ENCODE data around the gene IRAK2. TPM values are rescaled to one million over a fixed set of nuclear protein-coding genes. Genes with fewer than 3 reads are reported as not detected.

The IRAK2 gene
- polyA plus RNA-seq, 2 of the 4 experiments (the other 2 are of a cell fraction) = 7.9 to 12.5 TPM

- Histone ChIP-seq H3K4me3 (no peak overlapping the region), H3K4me2 (no peak overlapping the region), H3K27ac (peak overlapping the region in 1 of 2 experiments; percentile 27; a peak in 2 of 6 replicates), H3K4me1 (peaks cover 42% of the 10 kb centered on the region), H3K9me3 (no peaks in the 10 kb centered on the region)
- CTCF ChIA-PET = interaction anchor here (0.8 kb wide), 1 partner anchor 38 kb away, joined by 3 read pairs; no protein-coding TSS in a partner anchor
- WGBS (ENCODE audit: missing lambda C conversion rate) = 90% methylated on average over 2 of the region's 2 CpGs
- POLR2A ChIA-PET = no interaction called here
- TF ChIP-seq EHF (CRISPR knock-in tag; IDR thresholded peaks at IDR 0.05) (no peak), NPAS2 (CRISPR knock-in tag; IDR thresholded peaks at IDR 0.05; ENCODE audit: borderline replicate concordance) (no peak), POLR2A (IDR thresholded peaks at IDR 0.05; ENCODE audit: low read length) (no peak), CEBPB (IDR thresholded peaks at IDR 0.05) (no peak), CBX8 (IDR thresholded peaks at IDR 0.05) (no peak)
- FAIRE-seq = no peak
- no peak for DNase-seq (ENCODE audit: low read depth in 1 of 2, low spot score in 1 of 2)
- no peak for ATAC-seq
Measured at GRCh38 chr3:10187944-10188343, 23.2 kb downstream of the IRAK2 start.

- ChIA-PET CTCF (interaction anchor here (0.6 to 3.7 kb wide), 6 partner anchors 11 to 37 kb away, joined by 3 to 24 read pairs (median 6); partner anchors contain the start of gene IRAK2), POLR2A (interaction anchor here (0.7 kb wide), 1 partner anchor 15 kb away, joined by 4 read pairs; no protein-coding TSS in a partner anchor)
- H3K4me2 ChIP-seq = peak overlapping the region; percentile 52
- H3K4me1 ChIP-seq = peaks cover 53% of the 10 kb centered on the region
- no peak for FAIRE-seq
- 85% methylated on average over 11 of the region's 11 CpGs for WGBS (ENCODE audit: missing lambda C conversion rate)
- TF ChIP-seq RARB (CRISPR knock-in tag; IDR thresholded peaks at IDR 0.05) (no peak), ZSCAN20 (CRISPR knock-in tag; IDR thresholded peaks at IDR 0.05) (no peak), CEBPB (IDR thresholded peaks at IDR 0.05) (no peak), EP300 (IDR thresholded peaks at IDR 0.05) (no peak), CBX2 (IDR thresholded peaks at IDR 0.05; ENCODE audit: borderline replicate concordance, low read depth) (no peak), ELK1 (IDR thresholded peaks at IDR 0.05; ENCODE audit: low read depth, low read length) (no peak), FOSB (CRISPR knock-in tag; IDR thresholded peaks at IDR 0.05) (no peak), HDAC2 (IDR thresholded peaks at IDR 0.05) (no peak), RCOR1 (IDR thresholded peaks at IDR 0.05; ENCODE audit: low read depth, low read length) (no peak), CBX8 (IDR thresholded peaks at IDR 0.05) (no peak), USF2 (IDR thresholded peaks at IDR 0.05) (no peak), TFCP2L1 (CRISPR knock-in tag; IDR thresholded peaks at IDR 0.05) (no peak), MYC (IDR thresholded peaks at IDR 0.05; ENCODE audit: borderline replicate concordance, low read length) (no peak), MAZ (IDR thresholded peaks at IDR 0.05; ENCODE audit: borderline replicate concordance, low read depth, low read length) (no peak), ZC3H11A (IDR thresholded peaks at IDR 0.05) (no peak), EHMT2 (IDR thresholded peaks at IDR 0.05; ENCODE audit: low read depth) (no peak), NR3C1 (IDR thresholded peaks at IDR 0.05) (no peak), GATA3 (IDR thresholded peaks at IDR 0.05; ENCODE audit: borderline replicate concordance) (no peak)
- H3K4me3 ChIP-seq = no peak overlapping the region
- no peak for DNase-seq (ENCODE audit: low read depth in 1 of 2, low spot score in 1 of 2)
- peak overlapping the region; percentile 60 to 88 for H3K27ac ChIP-seq
- no peak for ATAC-seq
- H3K9me3 ChIP-seq = no peaks in the 10 kb centered on the region
Measured at GRCh38 chr3:10188804-10189556, 24.3 kb downstream of the IRAK2 start.

GRCh38 chr3:10189557-10190354 is 25.0 kb downstream of the IRAK2 start:
- WGBS (ENCODE audit: missing lambda C conversion rate) = 50% methylated on average over 7 of the region's 7 CpGs
- ATAC-seq (peak in 1 of 2 experiments; percentile 8; a peak in 1 of 6 replicates), FAIRE-seq (no peak), DNase-seq (ENCODE audit: low read depth in 1 of 2, low spot score in 1 of 2) (peak; percentile 36 to 44)
- H3K4me1 ChIP-seq = peaks cover 60% of the 10 kb centered on the region
- H3K27ac ChIP-seq = peak overlapping the region; percentile 60 to 88
- CTCF ChIA-PET = interaction anchor here (0.6 to 3.9 kb wide), 8 partner anchors 11 to 74 kb away, joined by 3 to 24 read pairs (median 7); partner anchors contain the start of gene IRAK2
- H3K4me3 ChIP-seq = no peak overlapping the region
- H3K4me2 ChIP-seq = peak overlapping the region; percentile 52
- H3K9me3 ChIP-seq = no peaks in the 10 kb centered on the region
- POLR2A ChIA-PET = interaction anchor here (0.7 kb wide), 1 partner anchor 15 kb away, joined by 4 read pairs; no protein-coding TSS in a partner anchor
- TF ChIP-seq HEYL (CRISPR knock-in tag; IDR thresholded peaks at IDR 0.05) = no peak
- TF ChIP-seq FOSL2 (IDR thresholded peaks at IDR 0.05) = no peak
- TF ChIP-seq FOSL2 (CRISPR knock-in tag; IDR thresholded peaks at IDR 0.05) = no peak; the same call in 1 of the 2 replicates
- TF ChIP-seq NFE2L2 (conservative IDR thresholded peaks at IDR 0.05; ENCODE audit: low read length) = no peak
- no peak for TF ChIP-seq HOXB13 (CRISPR knock-in tag; IDR thresholded peaks at IDR 0.05; ENCODE audit: low read depth)
- no peak for TF ChIP-seq TFCP2L1 (CRISPR knock-in tag; IDR thresholded peaks at IDR 0.05)
- TF ChIP-seq JUNB (IDR thresholded peaks at IDR 0.05) = no peak
- peak; percentile 86 for TF ChIP-seq MAFK (IDR thresholded peaks at IDR 0.05; ENCODE audit: partially characterized antibody)
- TF ChIP-seq HOXA7 (CRISPR knock-in tag; IDR thresholded peaks at IDR 0.05) = no peak
- no peak for TF ChIP-seq MAZ (IDR thresholded peaks at IDR 0.05; ENCODE audit: borderline replicate concordance, low read depth, low read length)
- TF ChIP-seq HMGXB4 (CRISPR knock-in tag; IDR thresholded peaks at IDR 0.05; ENCODE audit: borderline replicate concordance) = no peak

All from A549 (cell line).